ENCODE results near the gene SH2D2A.

The SH2D2A gene

GRCh38 chr1:156813298-156813697, 3.4 kb downstream of the SH2D2A start:
- Histone ChIP-seq H2AFZ (ENCODE audit: low read length) (no peak overlapping the region), H3K9me2 (replicated peaks; ENCODE audit: low read depth, low read length) (no peaks in the 10 kb centered on the region), H3K4me3 (ENCODE audit: low read length, poor library complexity, severe bottlenecking) (no peak overlapping the region), H3K4me2 (ENCODE audit: low read depth, low read length, poor library complexity, severe bottlenecking) (no peak overlapping the region), H3F3A (ENCODE audit: low read depth) (no peaks in the 10 kb centered on the region), H3K9ac (ENCODE audit: low read depth, low read length, poor library complexity, severe bottlenecking) (no peak overlapping the region), H4K20me1 (ENCODE audit: insufficient read depth, low read length, poor library complexity, severe bottlenecking) (no peaks in the 10 kb centered on the region), H3K4me1 (ENCODE audit: insufficient read depth, low read length, poor library complexity, severe bottlenecking) (peaks cover 27% of the 10 kb centered on the region), H3K27me3 (ENCODE audit: insufficient read depth, low read length, poor library complexity, severe bottlenecking) (no peaks in the 10 kb centered on the region), H3K9me3 (ENCODE audit: insufficient read depth, low read depth, low read length) (no peaks in the 10 kb centered on the region), H3K36me3 (ENCODE audit: insufficient read depth, low read length) (no peaks in the 10 kb centered on the region), H3K79me2 (ENCODE audit: insufficient read depth, low read length) (peaks cover 23% of the 10 kb centered on the region; the same call in 1 of the 2 replicates)
- TF ChIP-seq EZH2phosphoT487 (IDR thresholded peaks at IDR 0.05; ENCODE audit: borderline replicate concordance) = no peak
- TF ChIP-seq, protein P1, sequence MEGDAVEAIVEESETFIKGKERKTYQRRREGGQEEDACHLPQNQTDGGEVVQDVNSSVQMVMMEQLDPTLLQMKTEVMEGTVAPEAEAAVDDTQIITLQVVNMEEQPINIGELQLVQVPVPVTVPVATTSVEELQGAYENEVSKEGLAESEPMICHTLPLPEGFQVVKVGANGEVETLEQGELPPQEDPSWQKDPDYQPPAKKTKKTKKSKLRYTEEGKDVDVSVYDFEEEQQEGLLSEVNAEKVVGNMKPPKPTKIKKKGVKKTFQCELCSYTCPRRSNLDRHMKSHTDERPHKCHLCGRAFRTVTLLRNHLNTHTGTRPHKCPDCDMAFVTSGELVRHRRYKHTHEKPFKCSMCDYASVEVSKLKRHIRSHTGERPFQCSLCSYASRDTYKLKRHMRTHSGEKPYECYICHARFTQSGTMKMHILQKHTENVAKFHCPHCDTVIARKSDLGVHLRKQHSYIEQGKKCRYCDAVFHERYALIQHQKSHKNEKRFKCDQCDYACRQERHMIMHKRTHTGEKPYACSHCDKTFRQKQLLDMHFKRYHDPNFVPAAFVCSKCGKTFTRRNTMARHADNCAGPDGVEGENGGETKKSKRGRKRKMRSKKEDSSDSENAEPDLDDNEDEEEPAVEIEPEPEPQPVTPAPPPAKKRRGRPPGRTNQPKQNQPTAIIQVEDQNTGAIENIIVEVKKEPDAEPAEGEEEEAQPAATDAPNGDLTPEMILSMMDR (conservative IDR thresholded peaks at IDR 0.05; ENCODE audit: low read length) = no peak

DNA sequence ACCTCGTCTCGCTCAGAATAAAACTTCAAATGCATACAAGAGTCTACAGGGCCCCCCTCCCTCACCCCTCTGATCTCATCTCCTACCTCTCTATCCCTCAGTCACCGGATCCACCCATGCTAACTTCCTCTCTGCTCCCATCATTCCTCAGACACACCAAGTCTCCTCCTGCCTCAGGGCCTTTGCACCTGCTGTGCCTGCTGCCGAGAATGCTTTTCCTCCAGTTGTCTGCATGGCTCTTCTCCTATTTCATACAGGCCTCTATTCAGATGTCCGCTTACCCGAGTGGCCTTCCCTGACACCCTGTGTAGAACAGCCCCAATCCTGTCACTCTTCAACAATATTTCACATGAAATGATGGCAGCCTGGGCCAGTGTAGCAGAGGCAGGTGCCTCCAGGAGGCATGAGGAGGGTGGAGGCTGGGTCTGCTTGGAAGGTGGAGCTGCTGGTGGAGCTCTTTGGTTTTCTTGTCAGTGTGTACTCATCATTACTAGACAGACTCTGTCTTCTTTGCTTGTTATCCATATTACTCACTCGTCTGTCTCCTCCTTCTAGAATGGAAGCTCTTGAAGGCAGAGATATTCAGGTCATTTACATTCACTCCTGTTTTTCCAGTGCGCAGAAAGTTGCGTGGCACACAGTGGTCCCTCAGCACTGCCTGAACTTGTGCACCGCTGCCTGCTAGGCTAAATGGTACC, 4.2 kb downstream of the SH2D2A start:
- H2AFZ ChIP-seq (ENCODE audit: low read length) = no peak overlapping the region
- H3K36me3 ChIP-seq (ENCODE audit: insufficient read depth, low read length) = no peaks in the 10 kb centered on the region
- H3K4me3 ChIP-seq (ENCODE audit: low read length, poor library complexity, severe bottlenecking) = no peak overlapping the region
- peaks cover 23% of the 10 kb centered on the region; the same call in 1 of the 2 replicates for H3K79me2 ChIP-seq (ENCODE audit: insufficient read depth, low read length)
- no peak overlapping the region for H3K4me2 ChIP-seq (ENCODE audit: low read depth, low read length, poor library complexity, severe bottlenecking)
- TF ChIP-seq EZH2phosphoT487 (IDR thresholded peaks at IDR 0.05; ENCODE audit: borderline replicate concordance) = no peak
- TF ChIP-seq, protein P1 (conservative IDR thresholded peaks at IDR 0.05; ENCODE audit: low read length) = no peak
- no peaks in the 10 kb centered on the region for H3K9me3 ChIP-seq (ENCODE audit: insufficient read depth, low read depth, low read length)
- H3K27me3 ChIP-seq (ENCODE audit: insufficient read depth, low read length, poor library complexity, severe bottlenecking) = no peaks in the 10 kb centered on the region
- H3K4me1 ChIP-seq (ENCODE audit: insufficient read depth, low read length, poor library complexity, severe bottlenecking) = peaks cover 32% of the 10 kb centered on the region
- no peak overlapping the region for H3K9ac ChIP-seq (ENCODE audit: low read depth, low read length, poor library complexity, severe bottlenecking)
- H3K9me2 ChIP-seq (replicated peaks; ENCODE audit: low read depth, low read length) = no peaks in the 10 kb centered on the region
- H3F3A ChIP-seq (ENCODE audit: low read depth) = no peaks in the 10 kb centered on the region
- no peaks in the 10 kb centered on the region for H4K20me1 ChIP-seq (ENCODE audit: insufficient read depth, low read length, poor library complexity, severe bottlenecking)

GRCh38 chr1:156811168-156811567, 5.5 kb downstream of the SH2D2A start:
- H4K20me1 ChIP-seq (ENCODE audit: insufficient read depth, low read length, poor library complexity, severe bottlenecking) = no peaks in the 10 kb centered on the region
- peaks cover 22% of the 10 kb centered on the region; the same call in 1 of the 2 replicates for H3K79me2 ChIP-seq (ENCODE audit: insufficient read depth, low read length)
- no peak overlapping the region for H3K4me3 ChIP-seq (ENCODE audit: low read length, poor library complexity, severe bottlenecking)
- H3K36me3 ChIP-seq (ENCODE audit: insufficient read depth, low read length) = no peaks in the 10 kb centered on the region
- no peaks in the 10 kb centered on the region for H3K9me2 ChIP-seq (replicated peaks; ENCODE audit: low read depth, low read length)
- no peak overlapping the region for H3K4me2 ChIP-seq (ENCODE audit: low read depth, low read length, poor library complexity, severe bottlenecking)
- no peaks in the 10 kb centered on the region for H3F3A ChIP-seq (ENCODE audit: low read depth)
- H3K9ac ChIP-seq (ENCODE audit: low read depth, low read length, poor library complexity, severe bottlenecking) = no peak overlapping the region
- H2AFZ ChIP-seq (ENCODE audit: low read length) = no peak overlapping the region
- H3K4me1 ChIP-seq (ENCODE audit: insufficient read depth, low read length, poor library complexity, severe bottlenecking) = peaks cover 22% of the 10 kb centered on the region
- TF ChIP-seq EZH2phosphoT487 (IDR thresholded peaks at IDR 0.05; ENCODE audit: borderline replicate concordance) = no peak
- TF ChIP-seq, protein P1 (conservative IDR thresholded peaks at IDR 0.05; ENCODE audit: low read length) = no peak
- H3K9me3 ChIP-seq (ENCODE audit: insufficient read depth, low read depth, low read length) = no peaks in the 10 kb centered on the region
- H3K27me3 ChIP-seq (ENCODE audit: insufficient read depth, low read length, poor library complexity, severe bottlenecking) = no peaks in the 10 kb centered on the region
